GM12878 (cell line): ENCODE measurements around the gene VPS18. TPM values are rescaled to one million over a fixed set of nuclear protein-coding genes. Genes with fewer than 3 reads are reported as not detected.

ENCODE experiments used
- ATAC-seq: fragments of 200-7000 bp; cut with Tn5 transposase; 3 replicates; pipeline ENCODE4 v1.9.1; 2020; ENCODE audit warnings: mild to moderate bottlenecking, moderate library complexity
- BruUV-seq: library from RNA; stranded (reverse); fragments of 400-500 nt; replicated peaks from 2 replicates; lab custom pipeline; 2021; lab: Mats Ljungman, UMichigan
- CTCF ChIA-PET: fragments of 300-600 bp; sonication (Branson Sonifier 250); formaldehyde crosslinking; extraction: SDS; loops from one replicate; lab custom pipeline; 2021; ENCODE audit warnings: inconsistent platforms; lab: Yijun Ruan, JAX
- POLR2A ChIA-PET: fragments of 350-600 bp; formaldehyde crosslinking; extraction: SDS; loops from one replicate; lab custom pipeline; 2021; ENCODE audit warnings: inconsistent platforms; lab: Charles Lee
- RAD21 ChIA-PET: fragments of 300-600 bp; sonication (Branson Sonifier 250); formaldehyde crosslinking; loops from one replicate; lab custom pipeline; 2023; ENCODE audit warnings: antibody characterized with exemption; ENCODE audit not compliant: unreplicated experiment; lab: Charles Lee
- SMC1A ChIA-PET: fragments of 300-600 bp; sonication (Branson Sonifier 250); formaldehyde crosslinking; loops from one replicate; lab custom pipeline; 2023; ENCODE audit not compliant: unreplicated experiment, uncharacterized antibody; lab: Charles Lee
- DNase-seq: peaks from one replicate; pipeline ENCODE4 v3.0.0-alpha.2; 2011; ENCODE audit warnings: low read depth, low spot score
- FAIRE-seq: peaks from 3 replicates; lab custom pipeline; 2011; peaks lifted over from hg19 to GRCh38; lab: Jason Lieb, UNC
- H2AFZ ChIP-seq: 2 replicates; pipeline ENCODE4 v1.6.0; 2011; ENCODE audit warnings: low read depth, low read length, control low read depth; ENCODE audit not compliant: control insufficient read depth
- H3K27ac ChIP-seq: 2 replicates; pipeline ENCODE4 v1.5.1; 2011; ENCODE audit warnings: control low read depth; ENCODE audit not compliant: control insufficient read depth, insufficient read depth
- H3K27me3 ChIP-seq, 2 experiments: replicated peaks in 1 of 2; 2 replicates each; pipeline versions ENCODE4 v1.6.0 to v1.6.1; 2011; ENCODE audit warnings: low read length in 1 of 2; ENCODE audit not compliant: control insufficient read depth in 2 of 2, insufficient read depth in 2 of 2
- H3K36me3 ChIP-seq, 2 experiments: 2 replicates each; pipeline ENCODE4 v1.5.1; 2011; ENCODE audit warnings: low read length in 1 of 2; ENCODE audit not compliant: control insufficient read depth in 2 of 2, insufficient read depth in 2 of 2
- H3K4me1 ChIP-seq: 2 replicates; pipeline ENCODE4 v1.6.1; 2011; ENCODE audit warnings: mild to moderate bottlenecking, low read length, moderate library complexity, mixed read lengths; ENCODE audit not compliant: control insufficient read depth, insufficient read depth
- H3K4me2 ChIP-seq: 2 replicates; pipeline ENCODE4 v1.6.0; 2011; ENCODE audit warnings: control low read depth; ENCODE audit not compliant: control insufficient read depth, insufficient read depth
- H3K4me3 ChIP-seq: fragments of 200-600 bp; sonication (generic); 2 replicates; pipeline ENCODE4 v1.5.1; 2016
- H3K79me2 ChIP-seq: 2 replicates; pipeline ENCODE4 v1.6.0; 2011; ENCODE audit warnings: low read length; ENCODE audit not compliant: control insufficient read depth, insufficient read depth
- H3K9ac ChIP-seq: 2 replicates; pipeline ENCODE4 v1.8.0; 2011; ENCODE audit warnings: low read length, control low read depth, mixed read lengths; ENCODE audit not compliant: control insufficient read depth, insufficient read depth
- H3K9me3 ChIP-seq: replicated peaks from 3 replicates; pipeline ENCODE4 v1.5.1; 2011; ENCODE audit warnings: mild to moderate bottlenecking, low read length; ENCODE audit not compliant: control insufficient read depth, insufficient read depth
- H4K20me1 ChIP-seq: 2 replicates; pipeline ENCODE4 v1.6.0; 2011; ENCODE audit not compliant: control insufficient read depth, insufficient read depth
- HCFC1 ChIP-seq: fragments of 150-350 bp; IDR thresholded peaks from 2 replicates; pipeline ENCODE4 v1.6.1; 2014; ENCODE audit warnings: low read length
- IKZF2 ChIP-seq, 2 experiments: fragments of 450-650 bp; IDR thresholded peaks; 2 replicates each; pipeline ENCODE4 v1.6.1; 2017; ENCODE audit warnings: mild to moderate bottlenecking in 2 of 2, moderate library complexity in 2 of 2
- JUND ChIP-seq: IDR thresholded peaks from 2 replicates; pipeline ENCODE4 v1.6.1; 2012; ENCODE audit warnings: low read depth, mild to moderate bottlenecking, low read length, improper control_type of control experiment, moderate library complexity
- POLR2AphosphoS5 ChIP-seq: IDR thresholded peaks from 2 replicates; pipeline ENCODE4 v1.6.1; 2011; ENCODE audit warnings: mild to moderate bottlenecking, low read length, inconsistent platforms
- WGBS: methylation state at CpG from one replicate; pipeline ENCODE4 v1.1.6; 2016; ENCODE audit warnings: low lambda C conversion rate; ENCODE audit not compliant: insufficient replicate concordance, insufficient coverage; ENCODE audit errors: missing lambda C conversion rate; 5-methylcytosine and 5-hydroxymethylcytosine counted together
- in situ Hi-C: fragments of 300-500 bp; cut with MboI; formaldehyde crosslinking; loops from 9 replicates; pipeline ENCODE4 v1.14.3; 2018; ENCODE audit warnings: mixed read lengths
- intact Hi-C: fragments of 100-400 bp; cut with micrococcal nuclease; formaldehyde crosslinking; loops from one replicate; pipeline ENCODE4 v1.14.2; 2022; ENCODE audit not compliant: unreplicated experiment
- polyA plus RNA-seq, 11 experiments: library from polyadenylated mRNA; depleted of rRNA in 4 of 11; unstranded in 6 of 11; stranded (reverse) in 5 of 11; fragments of >200 nt; fragmentation: Nextera tagmentation in 4 of 11; fragmentation: Illumina TruSeq in 1 of 11; extraction: Ambion mirVana in 4 of 11; extraction: Trizol in 1 of 11; gene quantifications; 1 replicate in 1 of 11; 2 replicates in 10 of 11; pipeline versions ENCODE4 v1.2.1 to v1.2.3, GENCODE V29; 2011 to 2016; ENCODE audit warnings: inconsistent platforms in 2 of 11, missing spikeins in 2 of 11, low read depth in 1 of 11
- total RNA-seq, 4 experiments: library from RNA; depleted of rRNA in 3 of 4; stranded (reverse); fragments of >200 nt in 3 of 4; fragmentation: Illumina TruSeq in 1 of 4; extraction: Trizol in 1 of 4; gene quantifications; 2 replicates each; pipeline versions ENCODE4 v1.2.1 to v1.2.3, GENCODE V29; 2013 to 2021

VPS18 gene
- total and polyA plus RNA-seq, 10 of the 15 experiments (the other 5 are each of a cell fraction or from before 2014, with no cell fraction given): 0.71 to 20.4 (median 10.6) TPM

DNA sequence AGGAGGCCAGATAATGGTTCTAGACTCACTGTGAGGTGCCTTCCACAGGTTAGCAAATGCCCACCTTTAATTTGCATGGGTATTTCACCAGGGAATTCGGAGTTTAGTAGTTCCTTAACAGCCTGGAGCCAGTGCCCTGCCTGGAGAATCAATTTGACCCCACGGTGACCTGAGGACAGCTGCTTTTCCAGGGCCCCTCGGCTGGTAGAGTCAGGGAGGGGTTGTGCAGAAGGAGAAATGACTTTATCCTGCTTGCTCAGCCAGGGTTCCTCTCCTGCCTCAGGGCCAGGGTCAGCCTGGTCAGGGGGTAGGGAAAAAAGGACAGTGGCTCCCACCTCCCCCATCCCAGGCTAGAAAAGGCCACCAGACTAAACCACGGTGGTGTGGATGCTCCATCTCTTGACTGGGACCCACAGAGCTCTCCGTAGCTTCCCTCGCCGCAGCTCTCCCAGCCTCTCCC, 46.8 kb downstream of the VPS18 start:
- ATAC-seq: no peak
- CTCF ChIA-PET: interaction anchor here (0.7 to 5.2 kb wide), 27 partner anchors 10 to 388 kb away, joined by 3 to 80 read pairs (median 4); partner anchors contain the start of genes CHAC1, DLL4, INO80 and RHOV
- TSS peak; percentile 78 for BruUV-seq
- Histone ChIP-seq H3K27ac (peak overlapping the region; percentile 81), H3K9me3 (no peaks in the 10 kb centered on the region), H3K36me3 (no peaks in the 10 kb centered on the region), H3K4me3 (peak overlapping the region; percentile 66; the same call in 1 of the 2 replicates), H4K20me1 (no peaks in the 10 kb centered on the region), H3K4me1 (peaks cover 23% of the 10 kb centered on the region), H3K9ac (peak overlapping the region; percentile 88), H3K79me2 (no peaks in the 10 kb centered on the region), H2AFZ (peak overlapping the region; percentile 3)
- no peak for DNase-seq
- RAD21 ChIA-PET: interaction anchor here (1.0 to 4.1 kb wide), 17 partner anchors 10 to 243 kb away, joined by 3 to 36 read pairs (median 4); partner anchors contain the start of gene INO80
- intact Hi-C loops (loop anchor here (5.0 kb wide), 2 partner anchors 34 to 81 kb away; no protein-coding TSS in a partner anchor), in situ Hi-C loops (no loop called here)
- POLR2A ChIA-PET: interaction anchor here (0.9 to 3.5 kb wide), 7 partner anchors 8 to 225 kb away, joined by 3 to 20 read pairs (median 4); partner anchors contain the start of genes CHAC1 and DLL4
- SMC1A ChIA-PET: interaction anchor here (1.0 to 4.1 kb wide), 17 partner anchors 10 to 245 kb away, joined by 3 to 28 read pairs (median 5); partner anchors contain the start of gene DLL4
- TF ChIP-seq IKZF2 (IDR thresholded peaks at IDR 0.05): 0 out of 4 replicates have a peak, but pooled peaks of 1 of the 2 experiments have one; percentile 20
- no peak for TF ChIP-seq HCFC1
- TF ChIP-seq POLR2AphosphoS5: peak; percentile 5; the same call in 1 of the 2 replicates
- TF ChIP-seq JUND: no peak
- TF ChIP-seq, all 136 proteins: peak for 2
- peak overlapping the region; percentile 58 for H3K4me2 ChIP-seq
- no peaks in the 10 kb centered on the region for H3K27me3 ChIP-seq
- no peak for FAIRE-seq
- WGBS: 58% methylated on average over 7 of the region's 7 CpGs
